Placental epithelial cell (primary cell): ENCODE data around the gene ZNF614. TPM values are rescaled to one million over a fixed set of nuclear protein-coding genes. Genes with fewer than 3 reads are reported as not detected.

Experiments
- total RNA-seq: library from RNA; depleted of rRNA; stranded (reverse); fragments of >200 nt; gene quantifications from 2 replicates; pipeline ENCODE4 v1.2.3, GENCODE V29; 2012

The ZNF614 gene
- total RNA-seq: 11.3 and 13.0 TPM in 2 replicates

GRCh38 chr19:52028027-52028779, at the start of gene ZNF614:
Gene ZNF614, minus strand, starts transcription at chr19:52028379. Its CDS starts 2,634 bp downstream, at chr19:52025745.

GRCh38 chr19:52048555-52049501, 20.6 kb upstream of the ZNF614 start, which contains the start of gene ZNF432:
Gene ZNF432, minus strand, starts transcription at chr19:52048838. Its CDS starts 1,970 bp downstream, at chr19:52046868.

GRCh38 chr19:52007806-52008557, 20.2 kb downstream of the ZNF614 start, which contains the start of gene ZNF615:
Gene ZNF615, minus strand, starts transcription at chr19:52008211. Its CDS starts 4,500 bp downstream, at chr19:52003711.

GRCh38 chr19:51986309-51987291, 41.6 kb downstream of the ZNF614 start, which contains the start of gene ZNF350:
Gene ZNF350, minus strand, starts transcription at chr19:51986840. Its CDS starts 12,480 bp downstream, at chr19:51974360.

Other genes with a start within 250 kb of the ZNF614 start
- gene FPR3, start 233.2 kb downstream of the ZNF614 start, total RNA-seq: not detected in 2 replicates
- 8.4 and 13.0 TPM in 2 replicates for gene ZNF577, start 140.4 kb downstream of the ZNF614 start, total RNA-seq
- gene ZNF649, start 123.4 kb downstream of the ZNF614 start, total RNA-seq: 6.4 and 7.1 TPM in 2 replicates
- 6.5 and 7.9 TPM in 2 replicates for gene ZNF613, start 100.9 kb downstream of the ZNF614 start, total RNA-seq
- gene ZNF350, start 41.5 kb downstream of the ZNF614 start, total RNA-seq: 10.3 and 16.5 TPM in 2 replicates
- 6.7 and 15.3 TPM in 2 replicates for gene ZNF615, start 20.2 kb downstream of the ZNF614 start, total RNA-seq
- gene ZNF432, start 20.5 kb upstream of the ZNF614 start, total RNA-seq: 8.7 and 12.2 TPM in 2 replicates
- gene ZNF841, start 67.4 kb upstream of the ZNF614 start, total RNA-seq: 25.5 and 26.2 TPM in 2 replicates
- gene ZNF616, start 111.6 kb upstream of the ZNF614 start, total RNA-seq: 9.8 and 20.0 TPM in 2 replicates
- gene ZNF836, start 143.2 kb upstream of the ZNF614 start, total RNA-seq: 8.8 and 27.9 TPM in 2 replicates
- 199 and 329 TPM in 2 replicates for gene PPP2R1A, start 161.7 kb upstream of the ZNF614 start, total RNA-seq
- 13.2 and 16.1 TPM in 2 replicates for gene ZNF766, start 241.2 kb upstream of the ZNF614 start, total RNA-seq